NCI-H446 (cell line): ENCODE measurements around the gene CNOT1.

Experiments
- DNase-seq, 2 experiments: peaks; one replicate each; lab custom pipeline; 2025; lab: John Stamatoyannopoulos, UW

Gene CNOT1

GRCh38 chr16:58518083-58518979, 111.3 kb downstream of the CNOT1 start:
- DNase-seq: no peak

GRCh38 chr16:58516768-58517107, 112.9 kb downstream of the CNOT1 start:
- DNase-seq: no peak

GRCh38 chr16:58515871-58516767, 113.5 kb downstream of the CNOT1 start:
- no peak for DNase-seq

GRCh38 chr16:58515125-58515870, 114.3 kb downstream of the CNOT1 start, which contains the start of gene SETD6:
TSS of gene SETD6 (plus strand) at chr16:58515517. CDS start at chr16:58515538, 21 bp downstream.
- DNase-seq: peak; percentile 56 to 76

GRCh38 chr16:58513874-58514273, 115.8 kb downstream of the CNOT1 start:
- no peak for DNase-seq

- DNase-seq: peak in 1 of 2 experiments; percentile 53
These were observed 117.5 kb downstream of the CNOT1 start for GRCh38 chr16:58511933-58512815.

- DNase-seq: no peak
These were observed 118.6 kb downstream of the CNOT1 start for GRCh38 chr16:58510776-58511628.

- no peak for DNase-seq
These were observed 119.4 kb downstream of the CNOT1 start for GRCh38 chr16:58510097-58510775.

GRCh38 chr16:58509256-58510096, 120.2 kb downstream of the CNOT1 start:
- no peak for DNase-seq

- DNase-seq: no peak
These were observed 120.9 kb downstream of the CNOT1 start for GRCh38 chr16:58508671-58509251.

- DNase-seq: no peak
These were observed 121.5 kb downstream of the CNOT1 start for GRCh38 chr16:58507963-58508670.

- no peak for DNase-seq
These were observed 122.2 kb downstream of the CNOT1 start for GRCh38 chr16:58507195-58507962.

GRCh38 chr16:58506241-58507194, 123.1 kb downstream of the CNOT1 start:
- DNase-seq: no peak

- DNase-seq: no peak
These were observed 125.5 kb downstream of the CNOT1 start for GRCh38 chr16:58503863-58504688.
